K562 (cell line): ENCODE results near the gene SAMD10.

Source experiments
- SPI1 ChIP-seq: IDR thresholded peaks from 2 replicates; pipeline ENCODE4 v1.6.1; 2011; ENCODE audit warnings: low read depth, low read length, control low read depth, borderline replicate concordance
- TRIM28 ChIP-seq: fragments of 450-650 bp; IDR thresholded peaks from 2 replicates; pipeline ENCODE4 v1.6.1; 2017
- ZBTB9 ChIP-seq: fragments of 450-650 bp; formaldehyde crosslinking; IDR thresholded peaks from 2 replicates; pipeline ENCODE4 v1.4.0; 2020; ENCODE audit warnings: mild to moderate bottlenecking, moderate library complexity
- ZNF121 ChIP-seq: sonication (generic); formaldehyde crosslinking; conservative IDR thresholded peaks from 2 replicates; pipeline ENCODE4 v1.8.0; 2022; ENCODE audit warnings: missing genetic modification reagents
- ZNF140 ChIP-seq: fragments of 250-450 bp; sonication (Bioruptor Pico); IDR thresholded peaks from 2 replicates; pipeline ENCODE4 v1.8.0; 2021; ENCODE audit warnings: moderate library complexity, mild to moderate bottlenecking, inconsistent platforms
- ZNF3 ChIP-seq: fragments of 250-450 bp; sonication (Bioruptor Pico); IDR thresholded peaks from 2 replicates; pipeline ENCODE4 v1.5.0; 2021; ENCODE audit warnings: mild to moderate bottlenecking, moderate library complexity
- ZNF384 ChIP-seq: IDR thresholded peaks from 2 replicates; pipeline ENCODE4 v1.6.1; 2012; ENCODE audit warnings: low read depth, low read length, improper control_type of control experiment

GRCh38 chr20:63955281-63955826, 24.1 kb downstream of the SAMD10 start:
- TF ChIP-seq SPI1 (no peak), ZNF3 (CRISPR knock-in tag) (no peak), ZNF384 (no peak), ZBTB9 (CRISPR knock-in tag) (no peak), ZNF121 (no peak), TRIM28 (no peak), ZNF140 (no peak)
